Nucleus accumbens (tissue), 56 donors: Measurements from ENCODE around the gene TBC1D1.
A peak's percentile ranks its signal among the peaks of the same experiment; 100 is the strongest.

Source experiments
- DNase-seq, 56 donors: peaks; one replicate each; lab custom pipeline; 2025; lab: John Stamatoyannopoulos, UW

TBC1D1 gene

DNA sequence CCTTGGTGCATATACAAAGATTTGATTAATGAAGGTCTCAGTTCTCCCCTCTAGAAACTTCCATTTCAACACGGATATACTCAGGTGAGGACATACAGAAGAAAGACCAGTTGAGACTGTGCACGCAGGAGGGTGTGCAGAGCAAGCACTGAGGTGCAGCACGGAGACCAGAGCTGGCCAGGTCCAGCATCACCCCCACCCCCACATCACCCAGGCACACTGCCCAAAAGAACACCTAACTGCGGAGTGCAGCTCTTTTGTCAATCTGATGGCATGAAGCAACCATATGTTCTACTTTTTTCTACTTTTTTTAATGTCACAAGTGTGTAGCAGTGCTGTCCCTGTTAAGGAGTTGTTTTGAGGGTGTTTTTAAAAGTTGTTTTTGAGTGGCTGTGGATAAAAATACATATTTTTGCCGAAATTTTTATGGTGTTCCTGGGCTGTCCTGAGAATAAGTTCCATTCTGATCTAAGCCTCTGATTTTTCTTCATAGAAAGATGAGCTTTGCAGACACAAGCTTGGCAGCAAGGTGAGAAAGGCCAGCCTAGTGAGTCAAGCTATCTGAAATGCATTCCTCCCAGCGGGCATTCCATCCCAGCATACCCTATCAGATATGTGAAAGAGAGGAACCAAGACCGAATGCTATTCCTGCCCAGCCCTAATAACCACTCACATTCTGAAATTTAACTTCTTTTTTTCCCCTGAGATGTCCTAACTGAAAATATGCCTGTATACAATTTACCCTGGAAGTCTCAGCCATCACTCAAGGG, 243.0 kb downstream of the TBC1D1 start:
- no peak for DNase-seq

DNA sequence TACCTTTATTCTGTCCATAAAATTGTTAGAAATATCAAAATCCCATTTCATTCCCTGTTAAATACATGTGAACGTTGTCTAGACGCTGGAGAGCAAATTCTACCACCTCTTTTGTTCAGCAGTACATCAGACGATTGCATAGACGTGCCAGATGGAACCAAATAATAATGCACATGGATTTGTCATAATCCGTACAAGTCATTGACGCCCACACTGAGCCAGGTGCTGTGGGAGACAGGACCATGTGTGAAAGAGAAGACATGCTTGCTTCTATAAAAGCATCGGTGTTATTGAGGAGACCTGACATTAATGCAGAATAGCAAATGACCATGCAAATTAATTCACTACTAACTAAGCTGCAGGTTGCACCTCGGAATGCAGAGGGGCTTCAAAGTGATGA, 244.3 kb downstream of the TBC1D1 start:
- DNase-seq = peak in 6 of 56 donors; percentile 2 to 57 (median 22)

DNA sequence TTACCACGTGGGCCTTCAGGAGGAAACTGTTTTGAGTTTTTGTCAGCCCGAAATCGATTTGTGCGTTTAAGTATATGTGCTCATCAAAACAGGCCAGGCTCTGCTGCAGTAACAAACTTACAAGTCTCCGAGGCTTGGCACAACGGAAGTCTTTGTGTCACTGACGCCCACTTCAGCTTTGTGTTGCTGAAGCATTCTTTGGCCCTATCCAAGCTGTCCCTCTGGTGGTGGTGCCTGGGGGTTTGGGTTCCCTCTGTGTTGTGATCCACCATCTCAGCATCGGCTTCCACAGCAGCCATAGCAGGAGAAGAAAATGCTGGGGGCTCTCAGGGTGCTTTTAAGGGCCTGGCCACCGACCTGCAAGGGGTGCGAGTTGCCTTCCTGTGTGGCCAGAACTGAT, 245.7 kb downstream of the TBC1D1 start:
- no peak for DNase-seq

DNA sequence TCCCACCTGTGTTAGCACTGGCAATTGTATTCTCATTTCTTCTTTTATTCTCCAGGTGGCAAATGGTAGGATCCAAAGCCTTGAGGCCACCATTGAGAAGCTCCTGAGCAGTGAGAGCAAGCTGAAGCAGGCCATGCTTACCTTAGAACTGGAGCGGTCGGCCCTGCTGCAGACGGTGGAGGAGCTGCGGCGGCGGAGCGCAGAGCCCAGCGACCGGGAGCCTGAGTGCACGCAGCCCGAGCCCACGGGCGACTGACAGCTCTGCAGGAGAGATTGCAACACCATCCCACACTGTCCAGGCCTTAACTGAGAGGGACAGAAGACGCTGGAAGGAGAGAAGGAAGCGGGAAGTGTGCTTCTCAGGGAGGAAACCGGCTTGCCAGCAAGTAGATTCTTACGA, 246.2 kb downstream of the TBC1D1 start:
- peak in 1 of 56 donors; percentile 6 for DNase-seq

DNA sequence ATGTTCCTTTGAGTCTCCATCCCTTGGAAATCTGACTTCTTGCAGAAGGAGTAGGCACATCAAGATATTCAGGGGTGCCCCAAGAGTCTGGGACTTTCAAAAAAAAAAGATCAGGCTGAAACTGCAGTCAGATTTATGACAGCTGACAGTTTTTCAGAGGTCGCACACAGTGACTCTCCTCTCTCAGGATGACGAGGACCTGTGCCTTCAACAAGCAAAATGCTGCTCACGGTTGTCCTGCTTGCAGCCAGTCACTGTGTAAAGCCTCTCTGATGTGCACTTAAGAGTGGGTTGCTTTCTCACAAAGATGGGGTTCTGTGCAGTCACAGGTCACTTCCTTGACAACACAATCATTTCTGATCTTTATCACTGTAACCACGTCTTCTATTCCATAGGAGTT, 247.5 kb downstream of the TBC1D1 start:
- DNase-seq = no peak

DNA sequence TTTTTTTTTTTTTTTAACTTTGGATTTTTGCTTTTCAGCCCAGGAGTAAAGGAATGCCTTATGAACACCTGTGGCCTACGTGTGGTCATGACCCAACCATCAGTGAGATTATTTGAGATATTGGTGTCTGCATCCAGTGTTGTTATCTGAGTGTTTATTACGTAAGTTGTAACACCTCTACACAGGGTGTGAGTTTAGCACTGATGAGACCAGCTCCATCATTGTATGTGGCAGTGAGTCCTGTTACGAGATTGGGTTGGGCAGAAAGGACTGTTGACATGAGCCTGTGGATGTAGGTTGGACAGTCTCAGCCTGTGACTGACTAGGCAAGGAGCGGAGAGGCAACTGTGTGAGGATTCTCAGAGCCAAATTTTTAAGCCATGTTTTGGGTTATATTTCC, 248.3 kb downstream of the TBC1D1 start:
- no peak for DNase-seq

DNA sequence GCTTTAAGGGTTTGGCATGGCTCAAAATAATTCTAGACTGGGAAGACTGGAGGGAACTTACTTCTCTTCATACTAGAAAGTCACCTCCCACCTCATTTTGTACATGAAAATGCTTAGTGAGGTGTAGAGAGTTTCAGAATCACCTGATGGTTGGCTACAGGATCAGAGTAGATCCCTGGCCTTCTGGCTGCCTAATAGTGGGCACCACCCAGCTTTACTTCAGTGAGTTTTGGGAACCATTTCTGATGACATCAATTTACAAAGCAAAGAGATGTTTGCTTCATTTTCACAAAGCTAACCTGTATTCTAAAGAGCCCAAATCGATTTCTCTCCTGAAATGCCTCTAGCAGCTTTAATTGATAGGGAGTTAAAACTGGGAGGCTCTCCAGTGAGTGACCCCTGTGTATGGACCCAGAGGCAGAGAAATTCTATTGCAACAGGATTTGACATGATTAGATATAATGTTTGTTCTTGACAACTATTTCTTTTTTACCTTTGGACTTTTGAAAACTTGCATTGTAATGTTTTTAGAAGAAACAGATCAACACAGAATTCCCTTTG, 249.8 kb downstream of the TBC1D1 start:
- DNase-seq = no peak

DNA sequence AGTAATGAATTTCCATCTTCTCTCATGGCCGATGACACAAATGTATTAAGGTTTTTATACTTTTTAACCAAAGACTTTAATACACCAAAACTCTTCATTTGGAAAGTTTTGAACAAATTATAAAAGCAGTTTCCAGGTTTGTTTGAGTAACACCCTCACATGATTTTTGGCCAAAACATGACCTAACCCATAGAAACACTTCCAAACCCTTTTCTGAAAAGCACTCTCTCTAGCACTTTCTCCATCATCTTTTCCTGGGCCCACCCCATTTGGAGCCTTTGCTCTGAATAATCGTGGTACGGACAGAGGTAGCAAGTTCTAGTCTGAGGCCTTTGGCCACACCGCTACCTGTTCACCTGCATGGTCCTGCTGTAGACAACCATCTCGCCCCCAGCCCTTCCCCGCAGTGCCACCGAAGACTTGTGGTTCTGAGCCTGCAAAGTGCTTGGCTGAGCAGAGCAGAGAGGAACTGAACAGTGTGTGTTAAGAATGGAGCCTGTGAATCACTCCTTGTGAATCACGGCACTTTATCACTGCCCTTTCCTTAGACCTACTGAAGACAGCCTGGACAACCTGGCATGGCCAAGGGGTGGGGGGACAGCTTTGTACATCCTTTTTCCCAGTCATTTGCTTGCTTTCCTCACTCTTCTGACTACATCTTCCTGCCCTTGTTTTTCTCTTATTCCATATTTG, 251.1 kb downstream of the TBC1D1 start:
- no peak for DNase-seq

DNA sequence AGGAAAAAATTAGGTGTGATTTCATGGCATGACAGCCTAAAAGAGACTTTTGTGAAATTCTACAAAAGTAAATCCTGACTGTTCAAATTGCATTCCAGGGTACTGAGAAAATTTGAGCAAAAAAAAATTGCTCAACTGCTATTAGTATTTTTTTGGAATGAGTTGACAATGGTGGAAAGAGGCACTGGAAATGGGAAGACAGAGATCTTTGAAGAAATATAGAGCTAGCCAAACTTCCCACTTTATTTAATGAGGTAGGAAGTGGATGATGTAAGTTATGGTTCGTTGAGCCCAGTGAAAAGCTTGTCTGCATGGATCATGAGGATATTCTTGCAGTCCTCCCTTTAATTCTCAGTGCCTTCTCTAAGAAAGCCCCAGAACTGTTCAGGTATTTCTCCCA, 253.1 kb downstream of the TBC1D1 start:
- DNase-seq = no peak

DNA sequence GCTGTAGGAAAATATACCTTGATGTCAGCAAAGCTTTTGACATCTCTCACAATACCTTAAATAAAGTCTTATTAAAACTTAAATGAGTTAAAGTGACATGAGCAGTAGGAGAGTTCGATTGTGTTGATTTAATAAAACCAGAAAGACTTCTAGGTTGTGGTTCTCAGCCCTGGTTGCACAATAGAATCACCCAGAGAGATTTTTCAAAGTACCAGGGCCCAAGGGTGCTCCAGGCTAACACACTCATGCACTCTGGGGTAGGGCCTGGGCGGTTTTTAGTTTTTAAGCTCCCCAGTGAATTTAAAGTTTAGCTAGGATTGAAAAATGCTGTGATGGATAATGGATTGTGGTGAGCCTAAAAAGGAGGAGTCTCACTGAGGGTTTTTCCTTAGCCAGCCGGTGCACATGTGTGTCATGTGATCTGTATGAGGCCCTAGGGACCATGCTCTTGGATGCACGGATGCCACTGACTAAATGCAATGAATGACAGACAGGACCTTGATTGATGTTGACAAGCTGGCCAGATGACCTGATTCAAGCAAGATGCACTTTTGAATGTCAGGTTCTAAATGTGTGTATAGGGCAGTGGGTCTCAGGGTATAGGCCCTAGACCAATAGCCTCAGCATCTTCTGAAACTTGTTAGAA, 254.3 kb downstream of the TBC1D1 start:
- DNase-seq = no peak

DNA sequence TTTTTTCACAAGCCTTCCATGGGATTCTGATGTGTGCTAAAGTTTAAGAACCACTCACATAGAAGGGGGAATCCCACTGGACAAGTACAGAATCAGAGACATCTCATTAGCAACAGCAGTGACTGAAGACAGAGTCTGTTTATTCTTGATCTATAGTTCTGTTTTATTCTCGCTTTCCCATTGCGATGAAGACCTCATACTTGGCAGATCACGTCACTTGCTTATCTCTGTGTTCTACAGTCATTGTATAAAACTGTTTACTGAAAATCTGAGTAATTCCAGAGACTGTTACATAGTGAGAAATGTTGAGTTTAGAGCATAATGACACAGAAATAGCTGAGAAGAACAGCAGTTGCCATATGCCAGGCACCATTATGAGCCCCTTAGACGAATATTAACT, 254.9 kb downstream of the TBC1D1 start:
- DNase-seq = no peak

DNA sequence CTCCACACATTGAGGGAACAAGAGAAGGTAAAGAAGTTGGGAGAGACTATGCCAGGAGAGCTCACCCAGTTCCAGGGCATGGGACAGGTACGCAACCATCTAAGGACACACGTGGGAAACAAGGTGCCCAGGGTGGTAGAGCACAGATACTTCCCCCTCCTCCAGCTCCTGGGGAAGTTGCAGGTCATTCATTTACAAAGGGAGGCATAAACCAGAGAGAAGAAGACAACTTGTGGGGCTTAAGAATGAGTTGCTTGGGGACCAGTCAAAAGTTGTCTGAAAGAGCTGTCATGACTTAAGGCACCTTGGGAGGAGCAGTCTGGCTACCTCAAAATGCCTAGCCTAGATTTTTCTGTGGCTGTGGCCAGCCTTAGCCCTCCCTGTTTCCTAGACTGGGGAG, 255.5 kb downstream of the TBC1D1 start:
- no peak for DNase-seq

DNA sequence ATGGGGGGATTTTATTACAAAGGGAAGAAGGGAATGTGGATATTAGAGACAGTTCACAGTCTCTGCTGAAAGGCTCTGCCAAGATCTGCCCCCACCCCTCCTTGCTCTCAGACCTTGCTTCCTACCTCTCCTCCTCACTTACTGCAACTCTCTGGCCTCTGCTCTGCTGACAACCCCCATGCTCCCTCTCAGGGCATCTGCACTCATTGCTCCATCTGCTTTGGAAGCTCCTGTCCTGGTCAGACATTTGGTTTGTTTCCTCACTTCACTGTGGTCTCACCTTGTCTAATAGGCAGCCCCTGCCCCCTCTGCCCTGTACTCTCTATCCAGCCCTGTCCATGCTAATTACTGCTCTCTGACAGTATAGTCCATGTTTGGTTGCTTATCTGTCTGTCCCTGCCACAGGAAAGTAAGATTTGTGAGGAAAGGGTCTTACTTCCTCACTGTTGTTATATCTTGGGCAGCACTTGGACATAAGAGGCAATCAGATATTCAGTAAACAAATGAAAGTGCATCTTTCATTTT, 258.6 kb downstream of the TBC1D1 start:
- no peak for DNase-seq

DNA sequence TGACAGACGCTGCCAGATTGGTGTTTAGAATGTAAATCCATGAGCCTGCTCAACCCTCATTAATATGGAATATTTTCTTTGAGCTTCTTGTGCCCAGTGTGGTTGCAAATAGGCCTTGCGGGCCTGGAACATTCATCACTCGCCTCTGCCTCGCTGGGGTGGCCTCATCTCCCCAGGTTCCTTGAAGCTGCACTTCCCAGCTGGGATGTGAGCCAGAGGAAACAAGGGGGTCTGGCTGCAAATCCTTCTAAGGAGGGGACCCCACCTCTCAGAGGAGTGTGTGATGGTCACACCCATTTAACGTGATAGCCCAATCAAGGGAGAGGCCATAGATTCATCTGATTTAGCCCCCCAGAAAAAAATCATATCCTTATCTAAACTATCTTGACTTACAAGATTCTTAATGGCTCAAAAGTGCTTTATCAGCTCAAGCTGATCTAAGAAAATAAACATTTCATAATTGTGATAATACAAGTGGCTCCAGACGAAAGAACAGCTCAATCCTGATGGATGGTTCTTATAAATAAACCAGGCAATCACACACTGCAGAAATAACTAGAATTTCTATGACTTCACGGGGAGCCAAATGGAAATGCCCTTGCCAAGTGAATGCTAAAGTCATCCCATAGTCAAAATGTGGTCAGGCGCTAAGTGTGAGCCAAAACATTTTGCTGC, 259.2 kb downstream of the TBC1D1 start:
- DNase-seq = no peak

DNA sequence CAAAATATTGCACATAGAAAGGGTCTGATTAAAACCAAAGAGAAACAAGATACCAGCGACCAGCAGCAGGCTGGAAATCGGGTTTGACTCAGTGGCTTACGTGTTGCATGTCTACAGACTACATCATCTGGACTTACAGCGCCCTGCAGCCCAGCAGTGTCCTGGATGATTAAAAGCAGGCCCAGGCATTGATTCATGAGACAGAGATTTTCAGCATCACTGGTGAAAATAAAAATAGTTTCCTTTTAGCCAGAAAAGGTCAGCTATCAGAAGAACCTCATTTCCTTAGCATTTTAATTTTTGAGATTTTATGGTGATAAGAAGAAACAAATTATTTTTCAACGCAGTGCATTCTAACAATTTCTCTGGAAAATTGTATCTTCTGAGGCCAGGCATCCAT, 259.9 kb downstream of the TBC1D1 start:
- no peak for DNase-seq

DNA sequence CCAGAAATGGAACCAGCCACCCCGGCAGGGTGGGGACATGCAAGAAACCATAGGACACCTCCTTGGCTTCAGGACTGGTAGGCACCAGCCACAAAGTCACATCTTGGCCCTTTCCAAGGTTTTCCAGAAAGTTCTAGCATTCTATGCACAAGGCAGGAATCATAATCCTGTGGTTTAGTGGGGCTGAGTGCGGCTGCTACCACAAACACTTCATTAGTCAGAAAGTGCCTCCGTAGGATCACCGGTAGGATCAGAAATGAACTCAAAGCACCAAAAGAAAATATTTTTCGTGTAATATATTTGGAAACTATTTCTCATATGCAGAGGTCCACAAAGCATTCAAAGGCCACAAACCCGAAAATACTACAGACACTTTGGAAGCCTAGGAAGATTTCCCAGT, 261.0 kb downstream of the TBC1D1 start:
- no peak for DNase-seq

DNA sequence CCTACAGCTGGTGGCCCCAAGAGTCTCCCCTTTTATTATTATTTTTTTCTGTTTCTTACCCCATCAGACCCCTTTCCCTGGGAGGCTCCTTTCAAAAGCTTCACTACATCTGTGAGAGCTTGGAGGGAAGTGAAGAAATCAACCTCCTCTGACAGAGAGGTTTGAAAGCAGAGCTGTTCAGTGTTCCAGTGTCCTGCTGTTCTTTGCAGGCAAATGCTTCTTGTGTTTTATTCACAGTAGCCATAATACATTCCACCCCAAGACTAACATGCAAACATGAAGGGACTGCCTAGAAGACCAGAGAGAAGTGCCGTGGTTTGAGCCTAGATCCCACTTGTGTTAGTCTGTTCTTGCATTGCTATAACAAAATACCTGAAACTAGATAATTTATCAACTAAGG, 261.4 kb downstream of the TBC1D1 start:
- DNase-seq = no peak

DNA sequence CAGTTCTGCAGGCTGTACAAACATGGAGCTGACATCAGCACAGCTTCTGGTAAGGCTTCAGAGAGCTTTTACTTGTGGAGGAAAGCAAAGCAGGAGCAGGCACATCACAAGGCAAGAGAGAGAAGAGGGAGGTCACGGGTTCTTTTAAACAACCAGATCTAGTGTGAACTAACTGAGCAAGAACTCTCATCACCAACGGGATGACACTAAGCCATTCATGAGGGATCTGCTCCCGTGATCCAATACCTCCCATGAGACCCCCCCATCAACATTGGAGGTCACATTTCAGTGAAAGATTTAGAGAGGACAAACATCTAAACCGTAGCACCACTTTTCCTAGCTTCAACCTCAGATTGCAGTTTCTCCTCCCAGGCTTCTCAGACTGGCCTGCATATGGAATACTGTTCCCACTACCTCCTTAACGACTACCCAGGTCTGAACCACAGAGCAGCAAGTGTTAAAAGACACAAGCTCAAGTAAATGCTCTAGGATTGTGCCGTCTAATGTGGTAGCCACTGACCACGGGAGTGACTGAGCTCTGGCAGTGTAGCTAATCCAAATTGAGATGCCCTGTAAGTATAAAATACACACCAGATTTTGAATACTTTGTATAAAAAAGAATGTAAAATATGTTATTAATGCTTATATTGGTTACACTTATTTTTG, 262.0 kb downstream of the TBC1D1 start:
- no peak for DNase-seq

DNA sequence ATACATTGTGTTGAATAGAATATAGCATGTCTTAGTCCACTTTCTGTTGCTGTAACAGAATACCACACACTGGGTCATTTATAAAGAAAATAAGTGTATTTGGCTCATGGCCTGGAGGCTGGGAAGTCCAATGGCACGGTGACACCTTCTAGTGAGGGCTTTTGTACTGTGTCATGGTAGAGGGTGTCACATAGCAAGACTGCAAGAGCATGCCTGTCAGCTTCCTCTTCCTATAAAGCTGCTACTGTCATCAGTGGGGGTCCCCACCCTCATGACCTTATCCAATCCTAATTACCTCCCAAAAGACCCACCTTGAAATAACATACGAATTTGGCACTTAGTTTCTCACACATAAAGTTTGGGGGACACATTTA, 262.5 kb downstream of the TBC1D1 start:
- DNase-seq = no peak

DNA sequence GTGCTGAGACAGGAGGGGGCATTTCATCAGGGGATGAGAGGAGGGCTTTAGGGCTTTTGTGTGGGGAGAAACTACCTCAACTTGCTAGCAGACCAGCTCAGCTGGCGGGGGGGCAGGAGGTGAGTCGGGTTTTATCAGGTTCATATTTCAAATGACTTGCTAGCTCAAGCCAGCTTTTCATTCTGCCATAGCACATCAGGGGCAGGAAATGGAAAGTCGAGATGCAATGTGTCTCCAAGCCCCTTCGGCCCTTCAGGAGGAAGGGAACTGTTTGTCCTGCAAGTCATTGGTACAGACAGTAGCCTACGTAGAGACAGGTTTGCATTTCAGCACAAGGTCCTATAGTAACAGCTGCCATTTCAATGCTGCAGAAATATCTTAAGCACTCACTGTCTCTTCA, 263.4 kb downstream of the TBC1D1 start:
- no peak for DNase-seq
